SU-DHL-6 (cell line): ENCODE results near the gene EXOC2.

Experiments
- H2AFZ ChIP-seq: fragments of 200-600 bp; sonication (generic); 2 replicates; pipeline ENCODE4 v1.6.1; 2014; ENCODE audit warnings: low read depth, mild to moderate bottlenecking, moderate library complexity, mixed read lengths, antibody characterized with exemption, low read length; ENCODE audit not compliant: severe bottlenecking
- H3F3A ChIP-seq: fragments of 200-600 bp; shearing (Covaris generic); 2 replicates; pipeline ENCODE4 v1.6.0; 2016; ENCODE audit warnings: antibody characterized with exemption, mild to moderate bottlenecking; ENCODE audit not compliant: insufficient read depth
- H3K27ac ChIP-seq: fragments of 200-600 bp; sonication (generic); 2 replicates; pipeline ENCODE4 v1.5.1; 2016; ENCODE audit warnings: low read depth, mild to moderate bottlenecking, low read length, moderate library complexity, mixed read lengths
- H3K27me3 ChIP-seq: fragments of 200-600 bp; sonication (generic), shearing (Covaris generic); 2 replicates; pipeline ENCODE4 v1.6.0; 2014; ENCODE audit warnings: mild to moderate bottlenecking, low read length
- H3K36me3 ChIP-seq: fragments of 200-600 bp; sonication (generic); 2 replicates; pipeline ENCODE4 v1.6.1; 2014; ENCODE audit warnings: mild to moderate bottlenecking, low read length, mixed read lengths
- H3K4me2 ChIP-seq: fragments of 300-600, 200-600 bp; shearing (Covaris generic), sonication (generic); 2 replicates; pipeline ENCODE4 v1.6.0; 2014; ENCODE audit warnings: low read length, low read depth, mild to moderate bottlenecking; ENCODE audit not compliant: poor library complexity, severe bottlenecking
- H3K4me3 ChIP-seq: fragments of 200-600 bp; sonication (generic); 2 replicates; pipeline ENCODE4 v1.5.1; 2014; ENCODE audit warnings: antibody characterized with exemption, low read length, mild to moderate bottlenecking, mixed read lengths; ENCODE audit not compliant: insufficient read depth, poor library complexity, severe bottlenecking
- H3K79me2 ChIP-seq: fragments of 200-600 bp; sonication (generic); 2 replicates; pipeline ENCODE4 v1.6.1; 2014; ENCODE audit warnings: mild to moderate bottlenecking, low read length, moderate library complexity; ENCODE audit not compliant: insufficient read depth
- H3K9ac ChIP-seq: fragments of 200-600 bp; sonication (generic); 2 replicates; pipeline ENCODE4 v1.7.0; 2014; ENCODE audit warnings: mild to moderate bottlenecking, low read length
- H3K9me2 ChIP-seq: fragments of 200-600 bp; sonication (generic); replicated peaks from 2 replicates; pipeline ENCODE4 v1.6.1; 2014; ENCODE audit warnings: low read length; ENCODE audit not compliant: insufficient read depth
- H3K9me3 ChIP-seq: fragments of 200-600 bp; sonication (generic); 2 replicates; pipeline ENCODE4 v1.6.1; 2014; ENCODE audit warnings: low read length, mixed read lengths; ENCODE audit not compliant: insufficient read depth
- H4K20me1 ChIP-seq: fragments of 200-600 bp; sonication (generic); 2 replicates; pipeline ENCODE4 v1.6.1; 2014; ENCODE audit warnings: low read depth, mild to moderate bottlenecking, antibody characterized with exemption, low read length, moderate library complexity, mixed read lengths
- EZH2phosphoT487 ChIP-seq: fragments of 200-600 bp; sonication (generic), shearing (Covaris generic); conservative IDR thresholded peaks from 2 replicates; pipeline ENCODE4 v1.6.1; 2018; ENCODE audit warnings: mild to moderate bottlenecking, antibody characterized with exemption, low read length, moderate library complexity, mixed read lengths
- TF ChIP-seq, protein P1 (sequence below): fragments of 200-600 bp; sonication (generic); IDR thresholded peaks from one replicate; pipeline ENCODE4 v1.5.1; 2017; ENCODE audit warnings: antibody characterized with exemption, mild to moderate bottlenecking, low read length, moderate library complexity; ENCODE audit not compliant: insufficient read depth, poor library complexity, severe bottlenecking

The EXOC2 gene, protein sequence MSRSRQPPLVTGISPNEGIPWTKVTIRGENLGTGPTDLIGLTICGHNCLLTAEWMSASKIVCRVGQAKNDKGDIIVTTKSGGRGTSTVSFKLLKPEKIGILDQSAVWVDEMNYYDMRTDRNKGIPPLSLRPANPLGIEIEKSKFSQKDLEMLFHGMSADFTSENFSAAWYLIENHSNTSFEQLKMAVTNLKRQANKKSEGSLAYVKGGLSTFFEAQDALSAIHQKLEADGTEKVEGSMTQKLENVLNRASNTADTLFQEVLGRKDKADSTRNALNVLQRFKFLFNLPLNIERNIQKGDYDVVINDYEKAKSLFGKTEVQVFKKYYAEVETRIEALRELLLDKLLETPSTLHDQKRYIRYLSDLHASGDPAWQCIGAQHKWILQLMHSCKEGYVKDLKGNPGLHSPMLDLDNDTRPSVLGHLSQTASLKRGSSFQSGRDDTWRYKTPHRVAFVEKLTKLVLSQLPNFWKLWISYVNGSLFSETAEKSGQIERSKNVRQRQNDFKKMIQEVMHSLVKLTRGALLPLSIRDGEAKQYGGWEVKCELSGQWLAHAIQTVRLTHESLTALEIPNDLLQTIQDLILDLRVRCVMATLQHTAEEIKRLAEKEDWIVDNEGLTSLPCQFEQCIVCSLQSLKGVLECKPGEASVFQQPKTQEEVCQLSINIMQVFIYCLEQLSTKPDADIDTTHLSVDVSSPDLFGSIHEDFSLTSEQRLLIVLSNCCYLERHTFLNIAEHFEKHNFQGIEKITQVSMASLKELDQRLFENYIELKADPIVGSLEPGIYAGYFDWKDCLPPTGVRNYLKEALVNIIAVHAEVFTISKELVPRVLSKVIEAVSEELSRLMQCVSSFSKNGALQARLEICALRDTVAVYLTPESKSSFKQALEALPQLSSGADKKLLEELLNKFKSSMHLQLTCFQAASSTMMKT

DNA sequence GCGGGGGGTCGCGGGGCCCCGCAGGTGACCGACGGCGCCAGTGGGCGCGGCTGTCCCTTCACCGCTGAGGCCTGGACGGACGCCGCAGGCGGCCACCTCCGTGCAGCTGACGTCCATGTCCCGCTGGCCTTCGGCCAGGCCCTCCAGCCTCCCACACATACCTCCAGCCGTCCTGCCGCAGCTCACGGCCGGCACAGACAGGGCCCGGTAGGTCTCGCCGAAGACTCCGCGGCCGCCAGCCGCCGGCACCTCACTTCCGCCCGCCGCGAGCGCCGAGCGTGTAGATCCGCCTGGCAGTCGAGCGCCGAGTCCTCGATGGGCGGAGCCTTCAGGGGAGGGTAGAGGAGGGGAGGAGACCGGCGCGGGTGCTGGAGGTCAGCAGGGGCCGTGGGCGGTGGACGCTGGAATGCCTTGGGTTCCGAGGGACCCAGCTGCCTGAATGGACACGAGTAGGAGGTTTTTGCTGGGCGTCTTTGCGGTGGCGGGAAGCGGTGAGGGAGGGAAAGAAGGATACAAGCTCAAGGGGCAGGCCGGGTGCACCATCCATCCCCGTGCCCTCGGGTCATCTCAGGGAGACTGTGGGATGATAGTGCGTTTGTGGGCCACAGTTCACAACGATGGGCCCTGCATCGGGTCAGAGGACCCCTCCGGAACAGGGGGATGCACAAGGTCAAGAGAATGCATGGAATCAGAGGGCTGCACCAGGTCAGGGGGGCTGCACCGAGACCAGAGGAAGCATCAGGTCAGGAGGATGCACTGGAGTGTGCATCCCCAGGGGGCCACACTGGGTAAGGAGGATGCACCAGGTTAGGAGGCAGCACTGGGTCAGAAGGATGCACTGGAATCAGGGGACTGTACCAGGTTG, at the start of gene EXOC2:
TSS of gene EXOC2 (minus strand) at position 282 of the 865 bp plus-strand sequence. CDS start 55,321 bp downstream, outside the sequence.
- Histone ChIP-seq H3K9ac (peak within 1 kb of the TSS; percentile 79), H3K4me3 (peak within 1 kb of the TSS; percentile 86), H3K79me2 (peaks cover 42% of the 10 kb centered on the region), H3K27me3 (no peaks in the 10 kb centered on the region), H3F3A (no peaks in the 10 kb centered on the region; the same call in 1 of the 2 replicates), H3K9me2 (no peaks in the 10 kb centered on the region), H3K4me2 (peak within 1 kb of the TSS; percentile 79), H3K9me3 (no peaks in the 10 kb centered on the region), H2AFZ (peak within 1 kb of the TSS; percentile 100), H4K20me1 (peaks cover 12% of the 10 kb centered on the region), H3K27ac (peak within 1 kb of the TSS; percentile 77), H3K36me3 (no peaks in the 10 kb centered on the region)
- TF ChIP-seq EZH2phosphoT487, result no peak
- TF ChIP-seq, protein P1, sequence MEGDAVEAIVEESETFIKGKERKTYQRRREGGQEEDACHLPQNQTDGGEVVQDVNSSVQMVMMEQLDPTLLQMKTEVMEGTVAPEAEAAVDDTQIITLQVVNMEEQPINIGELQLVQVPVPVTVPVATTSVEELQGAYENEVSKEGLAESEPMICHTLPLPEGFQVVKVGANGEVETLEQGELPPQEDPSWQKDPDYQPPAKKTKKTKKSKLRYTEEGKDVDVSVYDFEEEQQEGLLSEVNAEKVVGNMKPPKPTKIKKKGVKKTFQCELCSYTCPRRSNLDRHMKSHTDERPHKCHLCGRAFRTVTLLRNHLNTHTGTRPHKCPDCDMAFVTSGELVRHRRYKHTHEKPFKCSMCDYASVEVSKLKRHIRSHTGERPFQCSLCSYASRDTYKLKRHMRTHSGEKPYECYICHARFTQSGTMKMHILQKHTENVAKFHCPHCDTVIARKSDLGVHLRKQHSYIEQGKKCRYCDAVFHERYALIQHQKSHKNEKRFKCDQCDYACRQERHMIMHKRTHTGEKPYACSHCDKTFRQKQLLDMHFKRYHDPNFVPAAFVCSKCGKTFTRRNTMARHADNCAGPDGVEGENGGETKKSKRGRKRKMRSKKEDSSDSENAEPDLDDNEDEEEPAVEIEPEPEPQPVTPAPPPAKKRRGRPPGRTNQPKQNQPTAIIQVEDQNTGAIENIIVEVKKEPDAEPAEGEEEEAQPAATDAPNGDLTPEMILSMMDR, result no peak

DNA sequence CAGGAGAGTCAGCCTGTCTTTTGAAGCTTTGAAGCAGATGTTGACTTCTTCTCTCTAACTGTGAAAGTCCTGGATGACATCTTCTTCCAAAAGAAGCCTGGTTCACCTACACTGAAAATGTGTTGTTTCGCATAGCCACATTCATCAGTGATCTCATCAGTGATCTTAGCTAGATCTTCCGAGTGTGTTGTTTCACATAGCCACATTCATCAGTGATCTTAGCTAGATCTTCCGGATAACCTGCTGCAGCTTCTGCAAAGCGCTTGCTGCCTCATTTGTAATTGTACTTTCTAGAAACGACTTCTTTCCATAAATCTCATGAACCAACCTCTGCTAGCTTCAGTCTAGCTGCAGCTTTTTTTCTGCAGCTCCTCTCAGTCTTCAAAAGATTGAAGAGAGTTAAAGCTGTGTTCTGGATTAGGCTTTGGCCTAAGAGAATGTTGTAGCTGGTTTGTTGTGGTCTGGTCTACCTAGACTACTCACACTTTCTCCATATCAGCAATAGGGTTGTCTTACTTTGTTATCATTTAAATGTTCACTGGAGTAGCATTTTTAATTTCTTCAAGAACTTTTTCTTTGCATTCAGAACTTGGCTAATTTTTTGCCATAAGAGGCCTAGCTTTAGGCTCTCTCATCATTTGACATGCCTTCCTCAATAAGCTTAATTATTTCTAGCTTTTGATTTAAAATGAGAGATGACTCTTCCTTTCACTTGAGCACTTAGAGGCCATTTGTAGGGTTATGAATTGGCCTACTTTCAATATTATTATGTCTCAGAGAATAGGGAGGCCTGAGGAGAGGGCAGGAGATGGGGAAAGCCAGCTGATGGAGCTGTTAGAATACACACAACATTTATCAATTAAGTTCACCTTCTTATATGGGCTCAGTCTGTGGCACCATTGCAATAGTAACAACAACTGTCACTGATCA, 48.7 kb upstream of the EXOC2 start:
- H2AFZ ChIP-seq, result no peak overlapping the region
- no peaks in the 10 kb centered on the region for H3K9me3 ChIP-seq
- no peak overlapping the region for H3K27ac ChIP-seq
- H3F3A ChIP-seq, result no peaks in the 10 kb centered on the region
- H3K4me3 ChIP-seq, result no peak overlapping the region
- H3K27me3 ChIP-seq, result no peaks in the 10 kb centered on the region
- TF ChIP-seq, protein P1, result no peak
- no peak for TF ChIP-seq EZH2phosphoT487
- H4K20me1 ChIP-seq, result no peaks in the 10 kb centered on the region; the same call in 1 of the 2 replicates
- H3K4me2 ChIP-seq, result no peak overlapping the region
- H3K9ac ChIP-seq, result no peak overlapping the region
- H3K36me3 ChIP-seq, result no peaks in the 10 kb centered on the region
- no peaks in the 10 kb centered on the region for H3K9me2 ChIP-seq
- no peaks in the 10 kb centered on the region for H3K79me2 ChIP-seq
